Measurements from ENCODE around the gene HBEGF.

DNA sequence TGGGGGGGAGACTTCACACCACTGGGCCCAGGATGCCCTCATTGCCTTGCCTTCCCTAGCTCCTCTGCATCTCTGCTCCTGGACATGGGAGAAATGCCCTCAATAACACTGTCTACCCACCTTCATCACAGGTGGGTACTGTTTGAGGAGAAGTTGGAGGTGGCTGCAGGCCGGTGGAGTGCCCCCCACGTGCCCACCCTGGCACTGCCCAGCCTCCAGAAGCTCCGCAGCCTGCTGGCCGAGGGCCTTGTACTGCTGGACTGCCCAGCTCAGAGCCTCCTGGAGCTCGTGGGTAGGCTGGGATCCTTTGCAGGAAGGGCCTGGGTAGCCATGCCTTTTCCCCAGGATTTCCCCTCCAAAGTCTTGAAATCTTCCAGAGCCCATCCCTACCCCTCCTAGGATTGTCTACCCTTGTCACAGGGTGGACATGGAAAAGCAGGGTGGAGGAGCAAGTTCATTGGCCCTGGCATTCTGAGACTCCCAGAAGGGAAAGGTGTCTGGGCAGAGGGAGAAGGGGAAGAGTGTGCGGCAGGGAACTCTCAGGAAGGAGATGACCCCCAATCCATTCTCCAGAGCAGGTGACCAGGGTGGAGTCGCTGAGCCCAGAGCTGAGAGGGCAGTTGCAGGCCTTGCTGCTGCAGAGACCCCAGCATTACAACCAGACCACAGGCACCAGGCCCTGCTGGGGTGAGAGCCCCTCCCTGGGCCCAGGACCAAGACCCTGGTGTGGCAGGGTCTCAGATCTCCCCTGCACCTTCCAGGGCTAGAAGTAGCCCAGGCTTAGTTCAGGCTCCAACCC, 14.5 kb upstream of the HBEGF start:
- TF ChIP-seq, protein P1, sequence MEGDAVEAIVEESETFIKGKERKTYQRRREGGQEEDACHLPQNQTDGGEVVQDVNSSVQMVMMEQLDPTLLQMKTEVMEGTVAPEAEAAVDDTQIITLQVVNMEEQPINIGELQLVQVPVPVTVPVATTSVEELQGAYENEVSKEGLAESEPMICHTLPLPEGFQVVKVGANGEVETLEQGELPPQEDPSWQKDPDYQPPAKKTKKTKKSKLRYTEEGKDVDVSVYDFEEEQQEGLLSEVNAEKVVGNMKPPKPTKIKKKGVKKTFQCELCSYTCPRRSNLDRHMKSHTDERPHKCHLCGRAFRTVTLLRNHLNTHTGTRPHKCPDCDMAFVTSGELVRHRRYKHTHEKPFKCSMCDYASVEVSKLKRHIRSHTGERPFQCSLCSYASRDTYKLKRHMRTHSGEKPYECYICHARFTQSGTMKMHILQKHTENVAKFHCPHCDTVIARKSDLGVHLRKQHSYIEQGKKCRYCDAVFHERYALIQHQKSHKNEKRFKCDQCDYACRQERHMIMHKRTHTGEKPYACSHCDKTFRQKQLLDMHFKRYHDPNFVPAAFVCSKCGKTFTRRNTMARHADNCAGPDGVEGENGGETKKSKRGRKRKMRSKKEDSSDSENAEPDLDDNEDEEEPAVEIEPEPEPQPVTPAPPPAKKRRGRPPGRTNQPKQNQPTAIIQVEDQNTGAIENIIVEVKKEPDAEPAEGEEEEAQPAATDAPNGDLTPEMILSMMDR (conservative IDR thresholded peaks at IDR 0.05) = no peak
- no peak for TF ChIP-seq ZFX (IDR thresholded peaks at IDR 0.05)

All from C4-2B (cell line).